ENCODE measurements around the gene CHD5. TPM values are rescaled to one million over a fixed set of nuclear protein-coding genes. Genes with fewer than 3 reads are reported as not detected.

The CHD5 gene
- total and polyA plus RNA-seq, 2 experiments from 2014 or later = 0.10 to 0.11 TPM

GRCh38 chr1:6209661-6210580 is 29.8 kb upstream of the CHD5 start:
- Histone ChIP-seq H3K4me1 (ENCODE audit: insufficient read depth) (no peaks in the 10 kb centered on the region), H3K9me3 (ENCODE audit: low read depth) (no peaks in the 10 kb centered on the region), H2AFZ (peak overlapping the region; percentile 58), H3K4me2 (ENCODE audit: unreplicated experiment) (peak overlapping the region; percentile 66), H3K27me3 (replicated peaks; ENCODE audit: insufficient read depth) (no peaks in the 10 kb centered on the region), H3K79me2 (ENCODE audit: insufficient read depth) (no peaks in the 10 kb centered on the region), H3K9me2 (ENCODE audit: insufficient read depth) (no peaks in the 10 kb centered on the region), H3K27ac (no peak overlapping the region), H3K36me3 (ENCODE audit: low read depth) (no peaks in the 10 kb centered on the region), H4K20me1 (ENCODE audit: insufficient read depth) (no peaks in the 10 kb centered on the region), H3K4me3 (peak overlapping the region; percentile 59), H3K9ac (peak overlapping the region; percentile 47), H3F3A (ENCODE audit: insufficient read depth) (no peaks in the 10 kb centered on the region)
- in situ Hi-C loops (cut with MboI) = no loop called here
- 93 to 94% methylated on average over 11 to 17 of the region's 17 CpGs for WGBS, 2 experiments (ENCODE audit: low coverage in 1 of 2, low lambda C conversion rate in 2 of 2, missing lambda C conversion rate in 2 of 2)
- no peak for DNase-seq
- TF ChIP-seq EZH2phosphoT487 (IDR thresholded peaks at IDR 0.05; ENCODE audit: insufficient read depth, low read depth) (no peak), EZH2 (IDR thresholded peaks at IDR 0.05; ENCODE audit: insufficient read depth, poor library complexity, severe bottlenecking) (no peak)

GRCh38 chr1:6208723-6209660 is 28.9 kb upstream of the CHD5 start:
- TF ChIP-seq EZH2phosphoT487 (IDR thresholded peaks at IDR 0.05; ENCODE audit: insufficient read depth, low read depth) = no peak
- TF ChIP-seq EZH2 (IDR thresholded peaks at IDR 0.05; ENCODE audit: insufficient read depth, poor library complexity, severe bottlenecking) = no peak
- in situ Hi-C loops (cut with MboI) = no loop called here
- no peaks in the 10 kb centered on the region for H3K27me3 ChIP-seq (replicated peaks; ENCODE audit: insufficient read depth)
- H3K36me3 ChIP-seq (ENCODE audit: low read depth) = no peaks in the 10 kb centered on the region
- WGBS, 2 experiments (ENCODE audit: low coverage in 1 of 2, low lambda C conversion rate in 2 of 2, missing lambda C conversion rate in 2 of 2) = 3 to 4% methylated on average over 70 to 99 of the region's 99 CpGs
- peak; percentile 83 for DNase-seq
- peak overlapping the region; percentile 47 for H3K9ac ChIP-seq
- no peaks in the 10 kb centered on the region for H4K20me1 ChIP-seq (ENCODE audit: insufficient read depth)
- H2AFZ ChIP-seq = peak overlapping the region; percentile 58
- no peak overlapping the region for H3K27ac ChIP-seq
- no peaks in the 10 kb centered on the region for H3K9me3 ChIP-seq (ENCODE audit: low read depth)
- peak overlapping the region; percentile 66 for H3K4me2 ChIP-seq (ENCODE audit: unreplicated experiment)
- H3K4me3 ChIP-seq = peak overlapping the region; percentile 59
- H3K9me2 ChIP-seq (ENCODE audit: insufficient read depth) = no peaks in the 10 kb centered on the region
- H3F3A ChIP-seq (ENCODE audit: insufficient read depth) = no peaks in the 10 kb centered on the region
- H3K4me1 ChIP-seq (ENCODE audit: insufficient read depth) = no peaks in the 10 kb centered on the region
- H3K79me2 ChIP-seq (ENCODE audit: insufficient read depth) = no peaks in the 10 kb centered on the region

GRCh38 chr1:6207921-6208320 is 27.8 kb upstream of the CHD5 start:
- in situ Hi-C loops (cut with MboI) = no loop called here
- Histone ChIP-seq H3K27ac (no peak overlapping the region), H3K9ac (no peak overlapping the region), H4K20me1 (ENCODE audit: insufficient read depth) (no peaks in the 10 kb centered on the region), H3F3A (ENCODE audit: insufficient read depth) (no peaks in the 10 kb centered on the region), H3K4me2 (ENCODE audit: unreplicated experiment) (no peak overlapping the region), H3K4me3 (no peak overlapping the region), H3K79me2 (ENCODE audit: insufficient read depth) (no peaks in the 10 kb centered on the region), H3K27me3 (replicated peaks; ENCODE audit: insufficient read depth) (no peaks in the 10 kb centered on the region), H3K4me1 (ENCODE audit: insufficient read depth) (no peaks in the 10 kb centered on the region), H3K36me3 (ENCODE audit: low read depth) (no peaks in the 10 kb centered on the region), H3K9me2 (ENCODE audit: insufficient read depth) (no peaks in the 10 kb centered on the region), H3K9me3 (ENCODE audit: low read depth) (no peaks in the 10 kb centered on the region), H2AFZ (no peak overlapping the region)
- DNase-seq = no peak
- WGBS, 2 experiments (ENCODE audit: low coverage in 1 of 2, low lambda C conversion rate in 2 of 2, missing lambda C conversion rate in 2 of 2) = 90 to 94% methylated on average over 10 of the region's 10 CpGs
- no peak for TF ChIP-seq EZH2phosphoT487 (IDR thresholded peaks at IDR 0.05; ENCODE audit: insufficient read depth, low read depth)

- Histone ChIP-seq H3K36me3 (ENCODE audit: low read depth) (no peaks in the 10 kb centered on the region), H3K9me3 (ENCODE audit: low read depth) (no peaks in the 10 kb centered on the region), H3K4me1 (ENCODE audit: insufficient read depth) (no peaks in the 10 kb centered on the region), H2AFZ (no peak overlapping the region; the same call in 1 of the 2 replicates), H4K20me1 (ENCODE audit: insufficient read depth) (no peaks in the 10 kb centered on the region), H3K9me2 (ENCODE audit: insufficient read depth) (no peaks in the 10 kb centered on the region), H3K9ac (no peak overlapping the region), H3K27me3 (replicated peaks; ENCODE audit: insufficient read depth) (no peaks in the 10 kb centered on the region), H3K27ac (no peak overlapping the region), H3K79me2 (ENCODE audit: insufficient read depth) (no peaks in the 10 kb centered on the region), H3K4me2 (ENCODE audit: unreplicated experiment) (peak overlapping the region; percentile 65), H3K4me3 (0 out of 2 replicates have a peak overlapping the region, but pooled peaks have one; percentile 73), H3F3A (ENCODE audit: insufficient read depth) (no peaks in the 10 kb centered on the region)
- TF ChIP-seq EZH2phosphoT487 (IDR thresholded peaks at IDR 0.05; ENCODE audit: insufficient read depth, low read depth) (no peak), EZH2 (IDR thresholded peaks at IDR 0.05; ENCODE audit: insufficient read depth, poor library complexity, severe bottlenecking) (no peak)
- DNase-seq = no peak
- WGBS, 2 experiments (ENCODE audit: low coverage in 1 of 2, low lambda C conversion rate in 2 of 2, missing lambda C conversion rate in 2 of 2) = 82 to 87% methylated on average over 6 to 19 of the region's 19 CpGs
- in situ Hi-C loops (cut with MboI) = no loop called here
These were observed 27.2 kb upstream of the CHD5 start for GRCh38 chr1:6207075-6207885.

All from GM23248 (cell line).